DMS 273 (cell line): Measurements from ENCODE around the gene ATXN7L1.

Experiments used
- DNase-seq: peaks from one replicate; lab custom pipeline; 2025; ENCODE audit not compliant: unreplicated experiment; lab: John Stamatoyannopoulos, UW

Gene ATXN7L1

GRCh38 chr7:105756367-105756766 lies 120.0 kb downstream of the ATXN7L1 start:
- DNase-seq: no peak

GRCh38 chr7:105752671-105753275 lies 123.6 kb downstream of the ATXN7L1 start:
- no peak for DNase-seq

- no peak for DNase-seq
These were observed 125.3 kb downstream of the ATXN7L1 start for GRCh38 chr7:105751054-105751453.

- DNase-seq: no peak
These were observed 127.7 kb downstream of the ATXN7L1 start for GRCh38 chr7:105748701-105749100.

GRCh38 chr7:105745681-105746330 lies 130.6 kb downstream of the ATXN7L1 start:
- DNase-seq: no peak

GRCh38 chr7:105744258-105744657 lies 132.1 kb downstream of the ATXN7L1 start:
- DNase-seq: no peak

- no peak for DNase-seq
These were observed 132.9 kb downstream of the ATXN7L1 start for GRCh38 chr7:105743351-105744090.

- DNase-seq: no peak
These were observed 133.6 kb downstream of the ATXN7L1 start for GRCh38 chr7:105742787-105743186.

GRCh38 chr7:105741982-105742381 lies 134.4 kb downstream of the ATXN7L1 start:
- DNase-seq: no peak

GRCh38 chr7:105738133-105738532 lies 138.3 kb downstream of the ATXN7L1 start:
- DNase-seq: no peak

GRCh38 chr7:105734233-105734632 lies 142.2 kb downstream of the ATXN7L1 start:
- no peak for DNase-seq

- no peak for DNase-seq
These were observed 145.4 kb downstream of the ATXN7L1 start for GRCh38 chr7:105731042-105731441.

GRCh38 chr7:105728028-105728427 lies 148.4 kb downstream of the ATXN7L1 start:
- no peak for DNase-seq

GRCh38 chr7:105724688-105725087 lies 151.7 kb downstream of the ATXN7L1 start:
- DNase-seq: no peak

- no peak for DNase-seq
These were observed 152.8 kb downstream of the ATXN7L1 start for GRCh38 chr7:105723572-105723971.

GRCh38 chr7:105721571-105722104 lies 154.8 kb downstream of the ATXN7L1 start:
- no peak for DNase-seq

GRCh38 chr7:105719919-105720318 lies 156.5 kb downstream of the ATXN7L1 start:
- no peak for DNase-seq

GRCh38 chr7:105719395-105719794 lies 157.0 kb downstream of the ATXN7L1 start:
- DNase-seq: no peak

- DNase-seq: no peak
These were observed 157.9 kb downstream of the ATXN7L1 start for GRCh38 chr7:105718511-105718925.

GRCh38 chr7:105715528-105715927 lies 160.9 kb downstream of the ATXN7L1 start:
- no peak for DNase-seq

GRCh38 chr7:105713488-105714465 lies 162.6 kb downstream of the ATXN7L1 start:
- DNase-seq: no peak
